Activated CD8-positive, alpha-beta T cell treated with anti-CD3 and anti-CD28 coated beads, Interleukin-2, amount 10 ng/mL, durations not matched to agents 7 days and 5 days (primary cell): ENCODE measurements around the gene KBTBD2. TPM values are rescaled to one million over a fixed set of nuclear protein-coding genes. Genes with fewer than 3 reads are reported as not detected.
A peak's percentile ranks its signal among the peaks of the same experiment; 100 is the strongest.
"Not testable (repeated sequence)": the region's sequence is repeated elsewhere in the genome, so short reads cannot be mapped to it uniquely, and the experiment has no call there.

ENCODE experiments used
- ATAC-seq: fragments of 150-1000 bp; cut with Tn5 transposase; one replicate; pipeline ENCODE4 v1.10.0; 2021; ENCODE audit warnings: moderate library complexity
- CTCF ChIA-PET: fragments of 350-600 bp; sonication (Branson Sonifier 250); formaldehyde crosslinking; loops from one replicate; lab custom pipeline; 2021; ENCODE audit warnings: antibody characterized with exemption; lab: Charles Lee
- POLR2A ChIA-PET: fragments of 350-600 bp; sonication (Branson Sonifier 250); formaldehyde crosslinking; loops from one replicate; lab custom pipeline; 2021; ENCODE audit warnings: antibody characterized with exemption; lab: Charles Lee
- DNase-seq: peaks from one replicate; pipeline ENCODE4 v3.0.0-alpha.2; 2020
- H3K27ac Mint-ChIP-seq: one replicate; pipeline ENCODE4 v1.8.0; 2021; ENCODE audit warnings: mild to moderate bottlenecking, mixed read lengths
- H3K27me3 Mint-ChIP-seq: one replicate; pipeline ENCODE4 v1.8.0; 2021; ENCODE audit warnings: low read depth, mixed read lengths
- H3K36me3 Mint-ChIP-seq: one replicate; pipeline ENCODE4 v1.8.0; 2021; ENCODE audit warnings: low read depth, mixed read lengths
- H3K4me1 Mint-ChIP-seq: one replicate; pipeline ENCODE4 v1.8.0; 2021; ENCODE audit warnings: low read depth, mixed read lengths
- H3K4me3 Mint-ChIP-seq: one replicate; pipeline ENCODE4 v1.8.0; 2021; ENCODE audit warnings: mild to moderate bottlenecking, mixed read lengths
- H3K9me3 Mint-ChIP-seq: one replicate; pipeline ENCODE4 v1.8.0; 2022; ENCODE audit warnings: mixed read lengths; ENCODE audit not compliant: insufficient read depth
- total RNA-seq, 2 experiments: library from RNA; stranded (reverse); gene quantifications; one replicate each; pipeline ENCODE4 v1.2.3, GENCODE V29; 2021

KBTBD2 gene
- total RNA-seq, 2 experiments from 2014 or later = 37.4 to 37.8 TPM

- peaks cover 67% of the 10 kb centered on the region for H3K36me3 Mint-ChIP-seq
- POLR2A ChIA-PET = no interaction called here
- H3K9me3 Mint-ChIP-seq = no peaks in the 10 kb centered on the region
- no peak overlapping the region for H3K27ac Mint-ChIP-seq
- DNase-seq = no peak
- ATAC-seq = no peak
- CTCF ChIA-PET = interaction anchor here (0.9 to 1.5 kb wide), 3 partner anchors 25 to 236 kb away, joined by 3 to 5 read pairs (median 3); partner anchors contain the start of gene RP9
- H3K4me1 Mint-ChIP-seq = peaks cover 16% of the 10 kb centered on the region
- no peaks in the 10 kb centered on the region for H3K27me3 Mint-ChIP-seq
- H3K4me3 Mint-ChIP-seq = no peak overlapping the region
These were observed 19.1 kb downstream of the KBTBD2 start for GRCh38 chr7:32872421-32872820.

GRCh38 chr7:32871624-32872371 is 19.8 kb downstream of the KBTBD2 start:
- ChIA-PET CTCF (interaction anchor here (0.9 to 1.5 kb wide), 3 partner anchors 25 to 236 kb away, joined by 3 to 5 read pairs (median 3); partner anchors contain the start of gene RP9), POLR2A (no interaction called here)
- ATAC-seq (peak; percentile 42), DNase-seq (no peak)
- no peak overlapping the region for H3K27ac Mint-ChIP-seq
- peaks cover 67% of the 10 kb centered on the region for H3K36me3 Mint-ChIP-seq
- peaks cover 16% of the 10 kb centered on the region for H3K4me1 Mint-ChIP-seq
- no peaks in the 10 kb centered on the region for H3K27me3 Mint-ChIP-seq
- no peak overlapping the region for H3K4me3 Mint-ChIP-seq
- H3K9me3 Mint-ChIP-seq = no peaks in the 10 kb centered on the region

GRCh38 chr7:32870298-32870697 is 21.3 kb downstream of the KBTBD2 start:
- H3K27me3 Mint-ChIP-seq = no peaks in the 10 kb centered on the region
- DNase-seq (no peak), ATAC-seq (no peak)
- no peak overlapping the region for H3K27ac Mint-ChIP-seq
- H3K9me3 Mint-ChIP-seq = no peaks in the 10 kb centered on the region
- H3K36me3 Mint-ChIP-seq = peaks cover 76% of the 10 kb centered on the region
- ChIA-PET POLR2A (interaction anchor here (0.6 kb wide), 1 partner anchor 21 kb away, joined by 3 read pairs; no protein-coding TSS in a partner anchor), CTCF (interaction anchor here (1.0 kb wide), 1 partner anchor 24 kb away, joined by 3 read pairs; no protein-coding TSS in a partner anchor)
- peaks cover 13% of the 10 kb centered on the region for H3K4me1 Mint-ChIP-seq
- no peak overlapping the region for H3K4me3 Mint-ChIP-seq

GRCh38 chr7:32869716-32870115 is 21.8 kb downstream of the KBTBD2 start:
- DNase-seq (no peak), ATAC-seq (no peak)
- ChIA-PET POLR2A (no interaction called here), CTCF (interaction anchor here (1.0 kb wide), 1 partner anchor 23 kb away, joined by 3 read pairs; no protein-coding TSS in a partner anchor)
- peaks cover 73% of the 10 kb centered on the region for H3K36me3 Mint-ChIP-seq
- no peak overlapping the region for H3K27ac Mint-ChIP-seq
- no peaks in the 10 kb centered on the region for H3K9me3 Mint-ChIP-seq
- no peaks in the 10 kb centered on the region for H3K27me3 Mint-ChIP-seq
- no peak overlapping the region for H3K4me3 Mint-ChIP-seq
- peaks cover 13% of the 10 kb centered on the region for H3K4me1 Mint-ChIP-seq

- CTCF ChIA-PET = interaction anchor here (1.2 to 4.1 kb wide), 3 partner anchors 14 to 75 kb away, joined by 3 to 24 read pairs (median 4); no protein-coding TSS in a partner anchor
- Mint-ChIP-seq H3K4me3 (no peak overlapping the region), H3K9me3 (no peaks in the 10 kb centered on the region), H3K27me3 (no peaks in the 10 kb centered on the region), H3K4me1 (peaks cover 13% of the 10 kb centered on the region), H3K36me3 (peaks cover 73% of the 10 kb centered on the region), H3K27ac (no peak overlapping the region)
- DNase-seq = no peak
- ATAC-seq = no peak
- POLR2A ChIA-PET = no interaction called here
These were observed 23.4 kb downstream of the KBTBD2 start for GRCh38 chr7:32868116-32868515.

GRCh38 chr7:32865448-32866030 is 26.0 kb downstream of the KBTBD2 start:
- no peaks in the 10 kb centered on the region for H3K4me1 Mint-ChIP-seq
- H3K9me3 Mint-ChIP-seq = no peaks in the 10 kb centered on the region
- ATAC-seq (no peak), DNase-seq (no peak)
- no peak overlapping the region for H3K27ac Mint-ChIP-seq
- H3K4me3 Mint-ChIP-seq = no peak overlapping the region
- peaks cover 51% of the 10 kb centered on the region for H3K36me3 Mint-ChIP-seq
- ChIA-PET POLR2A (interaction anchor here (0.6 to 1.0 kb wide), 2 partner anchors 25 to 367 kb away, joined by 3 to 4 read pairs; no protein-coding TSS in a partner anchor), CTCF (interaction anchor here (4.1 kb wide), 1 partner anchor 19 kb away, joined by 24 read pairs; no protein-coding TSS in a partner anchor)
- peaks cover 3% of the 10 kb centered on the region for H3K27me3 Mint-ChIP-seq

- ATAC-seq, H3K4me3 Mint-ChIP-seq, H3K4me1 Mint-ChIP-seq, CTCF ChIA-PET, POLR2A ChIA-PET, DNase-seq, H3K27ac Mint-ChIP-seq, H3K9me3 Mint-ChIP-seq: not testable (repeated sequence)
- Mint-ChIP-seq H3K27me3 (peaks cover 10% of the 10 kb centered on the region), H3K36me3 (peaks cover 36% of the 10 kb centered on the region)
These were observed 27.7 kb downstream of the KBTBD2 start for GRCh38 chr7:32863872-32864271.

- CTCF ChIA-PET = no interaction called here
- no peak for ATAC-seq
- peaks cover 7% of the 10 kb centered on the region for H3K36me3 Mint-ChIP-seq
These were observed 31.5 kb downstream of the KBTBD2 start for GRCh38 chr7:32860090-32860489.

GRCh38 chr7:32858648-32859047 is 32.9 kb downstream of the KBTBD2 start:
- H3K27ac Mint-ChIP-seq = no peak overlapping the region
- no peak overlapping the region for H3K4me3 Mint-ChIP-seq
- no peaks in the 10 kb centered on the region for H3K4me1 Mint-ChIP-seq
- no peak for ATAC-seq
- H3K36me3 Mint-ChIP-seq = no peaks in the 10 kb centered on the region
- DNase-seq = no peak
- ChIA-PET CTCF (interaction anchor here (2.5 kb wide), 1 partner anchor 12 kb away, joined by 18 read pairs; no protein-coding TSS in a partner anchor), POLR2A (no interaction called here)
- H3K27me3 Mint-ChIP-seq = peaks cover 24% of the 10 kb centered on the region
- no peaks in the 10 kb centered on the region for H3K9me3 Mint-ChIP-seq

More at GRCh38 chr7:32860090-32860489, 31.5 kb downstream of the KBTBD2 start:
- Mint-ChIP-seq H3K9me3 (no peaks in the 10 kb centered on the region), H3K27ac (no peak overlapping the region), H3K27me3 (peaks cover 16% of the 10 kb centered on the region), H3K4me3 (no peak overlapping the region), H3K4me1 (no peaks in the 10 kb centered on the region)
- no peak for DNase-seq
- POLR2A ChIA-PET = no interaction called here

GRCh38 chr7:32857063-32857462 is 34.5 kb downstream of the KBTBD2 start:
- ATAC-seq, H3K36me3 Mint-ChIP-seq, H3K27ac Mint-ChIP-seq, POLR2A ChIA-PET, DNase-seq, H3K4me3 Mint-ChIP-seq, H3K9me3 Mint-ChIP-seq, H3K4me1 Mint-ChIP-seq: not testable (repeated sequence)
- CTCF ChIA-PET = interaction anchor here (2.5 kb wide), 1 partner anchor 11 kb away, joined by 18 read pairs; no protein-coding TSS in a partner anchor
- peaks cover 32% of the 10 kb centered on the region for H3K27me3 Mint-ChIP-seq

- H3K4me1 Mint-ChIP-seq, H3K36me3 Mint-ChIP-seq, ATAC-seq, H3K9me3 Mint-ChIP-seq, DNase-seq, H3K4me3 Mint-ChIP-seq, POLR2A ChIA-PET, H3K27ac Mint-ChIP-seq: not testable (repeated sequence)
- CTCF ChIA-PET = interaction anchor here (0.7 kb wide), 1 partner anchor 10 kb away, joined by 3 read pairs; no protein-coding TSS in a partner anchor
- H3K27me3 Mint-ChIP-seq = peaks cover 33% of the 10 kb centered on the region
These were observed 35.5 kb downstream of the KBTBD2 start for GRCh38 chr7:32855837-32856775.
